ENCODE data around the gene TMEM258.

- TF ChIP-seq EZH2 (IDR thresholded peaks at IDR 0.05; ENCODE audit: insufficient read depth, poor library complexity, severe bottlenecking) = no peak
- TF ChIP-seq EZH2phosphoT487 (IDR thresholded peaks at IDR 0.05; ENCODE audit: insufficient read depth, low read depth) = no peak
Observed at GRCh38 chr11:61795876-61796526, 3.6 kb upstream of the TMEM258 start.
